C4-2B (cell line): ENCODE data around the gene CDH12.

Experiments
- H3K27ac ChIP-seq: fragments of 450-650 bp; 2 replicates; pipeline ENCODE4 v1.5.1; 2017
- CTCF ChIP-seq: fragments of 450-650 bp; conservative IDR thresholded peaks from 2 replicates; pipeline ENCODE4 v1.5.1; 2017; ENCODE audit warnings: mild to moderate bottlenecking
- ZFX ChIP-seq: fragments of 450-650 bp; IDR thresholded peaks from 2 replicates; pipeline ENCODE4 v1.6.1; 2017

The CDH12 gene

GRCh38 chr5:22631683-22632082 is 221.5 kb downstream of the CDH12 start:
- TF ChIP-seq CTCF (no peak), ZFX (no peak)
- no peak overlapping the region for H3K27ac ChIP-seq

GRCh38 chr5:22627029-22627428 is 226.1 kb downstream of the CDH12 start:
- no peak for TF ChIP-seq CTCF
- TF ChIP-seq ZFX, result no peak
- no peak overlapping the region for H3K27ac ChIP-seq

- TF ChIP-seq ZFX, result no peak
- TF ChIP-seq CTCF, result no peak
- H3K27ac ChIP-seq, result no peak overlapping the region
Observed at GRCh38 chr5:22625451-22625850, 227.7 kb downstream of the CDH12 start.

- H3K27ac ChIP-seq, result no peak overlapping the region
- TF ChIP-seq ZFX (no peak), CTCF (no peak)
Observed at GRCh38 chr5:22621084-22621483, 232.1 kb downstream of the CDH12 start.

- TF ChIP-seq ZFX (no peak), CTCF (no peak)
- no peak overlapping the region for H3K27ac ChIP-seq
Observed at GRCh38 chr5:22615964-22616363, 237.2 kb downstream of the CDH12 start.

GRCh38 chr5:22614486-22615094 is 238.6 kb downstream of the CDH12 start:
- TF ChIP-seq ZFX (no peak), CTCF (no peak)
- H3K27ac ChIP-seq, result no peak overlapping the region

GRCh38 chr5:22612928-22613327 is 240.2 kb downstream of the CDH12 start:
- TF ChIP-seq CTCF (no peak), ZFX (no peak)
- H3K27ac ChIP-seq, result no peak overlapping the region
